Measurements from ENCODE around the gene LZIC. TPM values are rescaled to one million over a fixed set of nuclear protein-coding genes. Genes with fewer than 3 reads are reported as not detected.

The LZIC gene
- polyA plus RNA-seq, 1 experiment = 9.1 TPM

- DNase-seq (ENCODE audit: low read depth) = peak; percentile 89
- ChIA-PET POLR2A (interaction anchor here (0.6 kb wide), 1 partner anchor 163 kb away, joined by 3 read pairs; no protein-coding TSS in a partner anchor), CTCF (interaction anchor here (0.8 to 1.8 kb wide), 3 partner anchors 33 to 39 kb away, joined by 3 to 8 read pairs (median 4); partner anchors contain the start of genes LZIC and NMNAT1)
- H3K36me3 ChIP-seq (ENCODE audit: control insufficient read depth, insufficient read depth, low read length) = no peaks in the 10 kb centered on the region
- no peak for TF ChIP-seq CTCF (IDR thresholded peaks at IDR 0.05; ENCODE audit: insufficient read depth, low read depth, low read length)
- H3K27me3 ChIP-seq (ENCODE audit: control insufficient read depth, insufficient read depth, low read length) = no peaks in the 10 kb centered on the region
- peak overlapping the region; percentile 68 for H3K4me3 ChIP-seq (ENCODE audit: low read depth, low read length)
Measured at GRCh38 chr1:9910423-9911178, 32.6 kb downstream of the LZIC start.

- peak within 1 kb of the TSS; percentile 91 for H3K4me3 ChIP-seq (ENCODE audit: low read depth, low read length)
- TF ChIP-seq CTCF (IDR thresholded peaks at IDR 0.05; ENCODE audit: insufficient read depth, low read depth, low read length) = no peak
- ChIA-PET CTCF (interaction anchor here (1.2 to 1.8 kb wide), 2 partner anchors 35 to 40 kb away, joined by 4 to 8 read pairs; no protein-coding TSS in a partner anchor), POLR2A (no interaction called here)
- H3K36me3 ChIP-seq (ENCODE audit: control insufficient read depth, insufficient read depth, low read length) = no peaks in the 10 kb centered on the region
- DNase-seq (ENCODE audit: low read depth) = no peak
- H3K27me3 ChIP-seq (ENCODE audit: control insufficient read depth, insufficient read depth, low read length) = no peaks in the 10 kb centered on the region
Measured at GRCh38 chr1:9910076-9910422, 33.1 kb downstream of the LZIC start, which contains the start of gene CTNNBIP1. CTNNBIP1 (minus strand) TSS chr1:9910269; CDS start chr1:9872064, 38,205 bp downstream.

- Histone ChIP-seq H3K4me3 (ENCODE audit: low read depth, low read length) (peak overlapping the region; percentile 91), H3K27me3 (ENCODE audit: control insufficient read depth, insufficient read depth, low read length) (no peaks in the 10 kb centered on the region), H3K36me3 (ENCODE audit: control insufficient read depth, insufficient read depth, low read length) (no peaks in the 10 kb centered on the region)
- no peak for TF ChIP-seq CTCF (IDR thresholded peaks at IDR 0.05; ENCODE audit: insufficient read depth, low read depth, low read length)
- ChIA-PET CTCF (interaction anchor here (0.9 kb wide), 1 partner anchor 34 kb away, joined by 3 read pairs; the partner anchor contains the start of genes LZIC and NMNAT1), POLR2A (interaction anchor here (0.5 to 0.6 kb wide), 2 partner anchors 302 to 877 kb away, joined by 3 read pairs; no protein-coding TSS in a partner anchor)
- DNase-seq (ENCODE audit: low read depth) = no peak
Measured at GRCh38 chr1:9909234-9910046, 33.8 kb downstream of the LZIC start.

GRCh38 chr1:9908871-9909233 is 34.3 kb downstream of the LZIC start:
- H3K4me3 ChIP-seq (ENCODE audit: low read depth, low read length) = peak overlapping the region; percentile 91
- H3K36me3 ChIP-seq (ENCODE audit: control insufficient read depth, insufficient read depth, low read length) = no peaks in the 10 kb centered on the region
- ChIA-PET POLR2A (interaction anchor here (0.5 to 0.6 kb wide), 2 partner anchors 303 to 877 kb away, joined by 3 read pairs; no protein-coding TSS in a partner anchor), CTCF (interaction anchor here (0.9 kb wide), 1 partner anchor 34 kb away, joined by 3 read pairs; the partner anchor contains the start of genes LZIC and NMNAT1)
- no peak for DNase-seq (ENCODE audit: low read depth)
- no peaks in the 10 kb centered on the region for H3K27me3 ChIP-seq (ENCODE audit: control insufficient read depth, insufficient read depth, low read length)
- TF ChIP-seq CTCF (IDR thresholded peaks at IDR 0.05; ENCODE audit: insufficient read depth, low read depth, low read length) = no peak

GRCh38 chr1:9907441-9907840 is 35.8 kb downstream of the LZIC start:
- no peak for TF ChIP-seq CTCF (IDR thresholded peaks at IDR 0.05; ENCODE audit: insufficient read depth, low read depth, low read length)
- ChIA-PET POLR2A (no interaction called here), CTCF (interaction anchor here (0.6 to 1.5 kb wide), 3 partner anchors 11 to 44 kb away, joined by 3 read pairs; no protein-coding TSS in a partner anchor)
- no peak for DNase-seq (ENCODE audit: low read depth)
- no peak overlapping the region for H3K4me3 ChIP-seq (ENCODE audit: low read depth, low read length)
- H3K36me3 ChIP-seq (ENCODE audit: control insufficient read depth, insufficient read depth, low read length) = no peaks in the 10 kb centered on the region
- no peaks in the 10 kb centered on the region for H3K27me3 ChIP-seq (ENCODE audit: control insufficient read depth, insufficient read depth, low read length)
